HEK293 (cell line): ENCODE measurements around the gene PCSK6.

Source experiments
- CTCF ChIA-PET: fragments of 350-600 bp; formaldehyde crosslinking; extraction: SDS; loops from one replicate; lab custom pipeline; 2021; ENCODE audit warnings: antibody characterized with exemption; lab: Yijun Ruan, JAX
- POLR2A ChIA-PET: fragments of 300-600 bp; formaldehyde crosslinking; extraction: SDS; loops from one replicate; lab custom pipeline; 2020; ENCODE audit warnings: antibody characterized with exemption, inconsistent platforms; lab: Yijun Ruan, JAX
- H3K27ac ChIP-seq: fragments of 200-500 bp; sonication (Bioruptor generic); 2 replicates; pipeline ENCODE4 v1.5.1; 2014; ENCODE audit warnings: low read depth, low read length, control low read depth, inconsistent platforms; ENCODE audit errors: extremely low read depth
- H3K36me3 ChIP-seq, 2 experiments: fragments of 200-500 bp in 1 of 2; sonication (Bioruptor generic) in 1 of 2; 1 replicate in 1 of 2; 2 replicates in 1 of 2; pipeline ENCODE4 v1.5.1; 2014 to 2017; ENCODE audit warnings: inconsistent platforms in 2 of 2, low read length in 2 of 2; ENCODE audit not compliant: control insufficient read depth in 2 of 2, insufficient read depth in 1 of 2
- H3K4me1 ChIP-seq: fragments of 200-500 bp; sonication (Bioruptor generic); 2 replicates; pipeline ENCODE4 v1.5.1; 2014; ENCODE audit warnings: mild to moderate bottlenecking, low read length, inconsistent platforms; ENCODE audit not compliant: control insufficient read depth, insufficient read depth
- H3K4me3 ChIP-seq: 2 replicates; pipeline ENCODE4 v1.5.1; 2011; ENCODE audit warnings: low read depth, mild to moderate bottlenecking, control low read depth, low read length, moderate library complexity
- H3K9me3 ChIP-seq: fragments of 200-500 bp; sonication (Bioruptor generic); 2 replicates; pipeline ENCODE4 v1.5.1; 2014; ENCODE audit warnings: low read depth, low read length, inconsistent platforms; ENCODE audit not compliant: control insufficient read depth, insufficient read depth
- BCL11B ChIP-seq: fragments of 450-650 bp; formaldehyde crosslinking; IDR thresholded peaks from 2 replicates; pipeline ENCODE4 v1.5.1; 2016; ENCODE audit warnings: low read depth, missing biosample characterization, missing genetic modification characterization
- GFI1B ChIP-seq: fragments of 450-650 bp; formaldehyde crosslinking; IDR thresholded peaks from 2 replicates; pipeline ENCODE4 v1.5.1; 2016; ENCODE audit warnings: missing biosample characterization, missing genetic modification characterization
- PRDM1 ChIP-seq: fragments of 450-650 bp; formaldehyde crosslinking; IDR thresholded peaks from 2 replicates; pipeline ENCODE4; 2016; ENCODE audit warnings: missing biosample characterization, missing genetic modification characterization
- WT1 ChIP-seq: fragments of 450-650 bp; formaldehyde crosslinking; IDR thresholded peaks from 2 replicates; pipeline ENCODE4 v1.5.1; 2016; ENCODE audit warnings: missing biosample characterization, missing genetic modification characterization
- YY2 ChIP-seq: fragments of 450-650 bp; formaldehyde crosslinking; IDR thresholded peaks from 2 replicates; pipeline ENCODE4 v1.5.1; 2016; ENCODE audit warnings: missing biosample characterization, missing genetic modification characterization
- ZEB2 ChIP-seq: fragments of 450-650 bp; formaldehyde crosslinking; IDR thresholded peaks from 2 replicates; pipeline ENCODE4 v1.5.1; 2016; ENCODE audit warnings: missing biosample characterization, missing genetic modification characterization
- ZNF16 ChIP-seq: fragments of 450-650 bp; formaldehyde crosslinking; IDR thresholded peaks from 2 replicates; pipeline ENCODE4 v1.5.1; 2016; ENCODE audit warnings: low read depth, missing biosample characterization, missing genetic modification characterization
- ZNF169 ChIP-seq: fragments of 450-650 bp; formaldehyde crosslinking; IDR thresholded peaks from 2 replicates; pipeline ENCODE4 v1.5.1; 2016; ENCODE audit warnings: missing biosample characterization, missing genetic modification characterization
- ZNF19 ChIP-seq: fragments of 450-650 bp; formaldehyde crosslinking; IDR thresholded peaks from 2 replicates; pipeline ENCODE4; 2016; ENCODE audit warnings: missing biosample characterization, missing genetic modification characterization, low read depth
- ZNF350 ChIP-seq: fragments of 450-650 bp; formaldehyde crosslinking; IDR thresholded peaks from 2 replicates; pipeline ENCODE4 v1.5.0; 2017; ENCODE audit warnings: missing biosample characterization, mild to moderate bottlenecking, missing genetic modification characterization
- ZNF426 ChIP-seq: fragments of 450-650 bp; formaldehyde crosslinking; IDR thresholded peaks from 2 replicates; pipeline ENCODE4 v1.5.1; 2017; ENCODE audit warnings: missing biosample characterization, missing genetic modification characterization, mild to moderate bottlenecking, inconsistent platforms, moderate library complexity
- ZNF501 ChIP-seq: fragments of 450-650 bp; formaldehyde crosslinking; IDR thresholded peaks from 2 replicates; pipeline ENCODE4 v1.5.1; 2016; ENCODE audit warnings: missing biosample characterization, missing genetic modification characterization
- ZNF510 ChIP-seq: fragments of 450-650 bp; formaldehyde crosslinking; IDR thresholded peaks from 2 replicates; pipeline ENCODE4 v1.5.1; 2018; ENCODE audit warnings: mild to moderate bottlenecking, missing genetic modification characterization, missing biosample characterization; ENCODE audit not compliant: insufficient replicate concordance
- ZNF558 ChIP-seq: fragments of 450-650 bp; formaldehyde crosslinking; IDR thresholded peaks from 2 replicates; pipeline ENCODE4 v1.5.1; 2016; ENCODE audit warnings: missing biosample characterization, missing genetic modification characterization
- ZNF561 ChIP-seq: fragments of 450-650 bp; IDR thresholded peaks from 2 replicates; pipeline ENCODE4 v1.5.1; 2018; ENCODE audit warnings: missing biosample characterization, missing genetic modification characterization, borderline replicate concordance
- ZNF585B ChIP-seq: fragments of 450-650 bp; formaldehyde crosslinking; IDR thresholded peaks from 2 replicates; pipeline ENCODE4 v1.5.1; 2016; ENCODE audit warnings: missing biosample characterization, missing genetic modification characterization
- ZNF600 ChIP-seq: fragments of 450-650 bp; formaldehyde crosslinking; IDR thresholded peaks from 2 replicates; pipeline ENCODE4 v1.5.1; 2016; ENCODE audit warnings: missing biosample characterization, missing genetic modification characterization
- ZNF670 ChIP-seq: fragments of 450-650 bp; formaldehyde crosslinking; IDR thresholded peaks from 2 replicates; pipeline ENCODE4 v1.5.1; 2016; ENCODE audit warnings: missing biosample characterization, missing genetic modification characterization, low read depth
- ZNF837 ChIP-seq: fragments of 450-650 bp; formaldehyde crosslinking; IDR thresholded peaks from 2 replicates; pipeline ENCODE4 v1.5.1; 2016; ENCODE audit warnings: missing biosample characterization, missing genetic modification characterization
- TF ChIP-seq, protein P1 (sequence below): fragments of 450-650 bp; formaldehyde crosslinking; IDR thresholded peaks from 2 replicates; pipeline ENCODE4 v1.5.1; 2016; ENCODE audit warnings: missing biosample characterization, missing genetic modification characterization, borderline replicate concordance
- TF ChIP-seq, protein P2 (sequence below): fragments of 450-650 bp; formaldehyde crosslinking; conservative IDR thresholded peaks from 2 replicates; pipeline ENCODE4 v1.5.1; 2016; ENCODE audit warnings: low read depth, missing biosample characterization, missing genetic modification characterization
- TF ChIP-seq, protein P3 (sequence below): fragments of 450-650 bp; formaldehyde crosslinking; IDR thresholded peaks from 2 replicates; pipeline ENCODE4 v1.5.1; 2016; ENCODE audit warnings: missing biosample characterization, missing genetic modification characterization
- TF ChIP-seq, protein P4 (sequence below): fragments of 450-650 bp; formaldehyde crosslinking; IDR thresholded peaks from 2 replicates; pipeline ENCODE4 v1.5.1; 2016; ENCODE audit warnings: missing biosample characterization, missing genetic modification characterization
- TF ChIP-seq, protein P5 (sequence below): fragments of 450-650 bp; formaldehyde crosslinking; IDR thresholded peaks from 2 replicates; pipeline ENCODE4 v1.5.1; 2017; ENCODE audit warnings: missing biosample characterization, missing genetic modification characterization

PCSK6 gene

DNA sequence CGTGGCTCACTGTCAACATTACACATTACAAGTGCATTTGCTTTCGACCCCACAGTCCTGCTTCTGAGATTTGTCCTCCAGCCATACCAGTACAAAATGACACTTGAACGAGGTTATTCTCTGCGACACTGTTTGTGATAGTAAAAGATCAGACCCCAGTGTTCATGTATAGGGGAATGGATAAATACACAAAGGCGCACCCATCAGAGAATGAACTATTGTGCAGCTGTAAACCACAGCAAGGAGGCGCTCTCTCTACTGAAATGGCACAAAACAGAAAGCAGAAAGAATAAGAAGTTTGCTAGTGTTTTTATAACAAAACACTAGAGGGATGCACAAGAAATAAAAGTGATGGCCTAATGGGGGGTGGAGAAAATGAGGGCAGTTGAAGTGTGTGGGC is 232.8 kb downstream of the PCSK6 start (continued):
- TF ChIP-seq, protein P1, sequence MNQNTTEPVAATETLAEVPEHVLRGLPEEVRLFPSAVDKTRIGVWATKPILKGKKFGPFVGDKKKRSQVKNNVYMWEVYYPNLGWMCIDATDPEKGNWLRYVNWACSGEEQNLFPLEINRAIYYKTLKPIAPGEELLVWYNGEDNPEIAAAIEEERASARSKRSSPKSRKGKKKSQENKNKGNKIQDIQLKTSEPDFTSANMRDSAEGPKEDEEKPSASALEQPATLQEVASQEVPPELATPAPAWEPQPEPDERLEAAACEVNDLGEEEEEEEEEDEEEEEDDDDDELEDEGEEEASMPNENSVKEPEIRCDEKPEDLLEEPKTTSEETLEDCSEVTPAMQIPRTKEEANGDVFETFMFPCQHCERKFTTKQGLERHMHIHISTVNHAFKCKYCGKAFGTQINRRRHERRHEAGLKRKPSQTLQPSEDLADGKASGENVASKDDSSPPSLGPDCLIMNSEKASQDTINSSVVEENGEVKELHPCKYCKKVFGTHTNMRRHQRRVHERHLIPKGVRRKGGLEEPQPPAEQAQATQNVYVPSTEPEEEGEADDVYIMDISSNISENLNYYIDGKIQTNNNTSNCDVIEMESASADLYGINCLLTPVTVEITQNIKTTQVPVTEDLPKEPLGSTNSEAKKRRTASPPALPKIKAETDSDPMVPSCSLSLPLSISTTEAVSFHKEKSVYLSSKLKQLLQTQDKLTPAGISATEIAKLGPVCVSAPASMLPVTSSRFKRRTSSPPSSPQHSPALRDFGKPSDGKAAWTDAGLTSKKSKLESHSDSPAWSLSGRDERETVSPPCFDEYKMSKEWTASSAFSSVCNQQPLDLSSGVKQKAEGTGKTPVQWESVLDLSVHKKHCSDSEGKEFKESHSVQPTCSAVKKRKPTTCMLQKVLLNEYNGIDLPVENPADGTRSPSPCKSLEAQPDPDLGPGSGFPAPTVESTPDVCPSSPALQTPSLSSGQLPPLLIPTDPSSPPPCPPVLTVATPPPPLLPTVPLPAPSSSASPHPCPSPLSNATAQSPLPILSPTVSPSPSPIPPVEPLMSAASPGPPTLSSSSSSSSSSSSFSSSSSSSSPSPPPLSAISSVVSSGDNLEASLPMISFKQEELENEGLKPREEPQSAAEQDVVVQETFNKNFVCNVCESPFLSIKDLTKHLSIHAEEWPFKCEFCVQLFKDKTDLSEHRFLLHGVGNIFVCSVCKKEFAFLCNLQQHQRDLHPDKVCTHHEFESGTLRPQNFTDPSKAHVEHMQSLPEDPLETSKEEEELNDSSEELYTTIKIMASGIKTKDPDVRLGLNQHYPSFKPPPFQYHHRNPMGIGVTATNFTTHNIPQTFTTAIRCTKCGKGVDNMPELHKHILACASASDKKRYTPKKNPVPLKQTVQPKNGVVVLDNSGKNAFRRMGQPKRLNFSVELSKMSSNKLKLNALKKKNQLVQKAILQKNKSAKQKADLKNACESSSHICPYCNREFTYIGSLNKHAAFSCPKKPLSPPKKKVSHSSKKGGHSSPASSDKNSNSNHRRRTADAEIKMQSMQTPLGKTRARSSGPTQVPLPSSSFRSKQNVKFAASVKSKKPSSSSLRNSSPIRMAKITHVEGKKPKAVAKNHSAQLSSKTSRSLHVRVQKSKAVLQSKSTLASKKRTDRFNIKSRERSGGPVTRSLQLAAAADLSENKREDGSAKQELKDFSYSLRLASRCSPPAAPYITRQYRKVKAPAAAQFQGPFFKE (tag by site-specific recombination), result no peak
- TF ChIP-seq, protein P2, sequence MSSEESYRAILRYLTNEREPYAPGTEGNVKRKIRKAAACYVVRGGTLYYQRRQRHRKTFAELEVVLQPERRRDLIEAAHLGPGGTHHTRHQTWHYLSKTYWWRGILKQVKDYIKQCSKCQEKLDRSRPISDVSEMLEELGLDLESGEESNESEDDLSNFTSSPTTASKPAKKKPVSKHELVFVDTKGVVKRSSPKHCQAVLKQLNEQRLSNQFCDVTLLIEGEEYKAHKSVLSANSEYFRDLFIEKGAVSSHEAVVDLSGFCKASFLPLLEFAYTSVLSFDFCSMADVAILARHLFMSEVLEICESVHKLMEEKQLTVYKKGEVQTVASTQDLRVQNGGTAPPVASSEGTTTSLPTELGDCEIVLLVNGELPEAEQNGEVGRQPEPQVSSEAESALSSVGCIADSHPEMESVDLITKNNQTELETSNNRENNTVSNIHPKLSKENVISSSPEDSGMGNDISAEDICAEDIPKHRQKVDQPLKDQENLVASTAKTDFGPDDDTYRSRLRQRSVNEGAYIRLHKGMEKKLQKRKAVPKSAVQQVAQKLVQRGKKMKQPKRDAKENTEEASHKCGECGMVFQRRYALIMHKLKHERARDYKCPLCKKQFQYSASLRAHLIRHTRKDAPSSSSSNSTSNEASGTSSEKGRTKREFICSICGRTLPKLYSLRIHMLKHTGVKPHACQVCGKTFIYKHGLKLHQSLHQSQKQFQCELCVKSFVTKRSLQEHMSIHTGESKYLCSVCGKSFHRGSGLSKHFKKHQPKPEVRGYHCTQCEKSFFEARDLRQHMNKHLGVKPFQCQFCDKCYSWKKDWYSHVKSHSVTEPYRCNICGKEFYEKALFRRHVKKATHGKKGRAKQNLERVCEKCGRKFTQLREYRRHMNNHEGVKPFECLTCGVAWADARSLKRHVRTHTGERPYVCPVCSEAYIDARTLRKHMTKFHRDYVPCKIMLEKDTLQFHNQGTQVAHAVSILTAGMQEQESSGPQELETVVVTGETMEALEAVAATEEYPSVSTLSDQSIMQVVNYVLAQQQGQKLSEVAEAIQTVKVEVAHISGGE, result no peak
- TF ChIP-seq ZNF510 (no peak), ZNF561 (tag by site-specific recombination) (no peak), YY2 (no peak)

DNA sequence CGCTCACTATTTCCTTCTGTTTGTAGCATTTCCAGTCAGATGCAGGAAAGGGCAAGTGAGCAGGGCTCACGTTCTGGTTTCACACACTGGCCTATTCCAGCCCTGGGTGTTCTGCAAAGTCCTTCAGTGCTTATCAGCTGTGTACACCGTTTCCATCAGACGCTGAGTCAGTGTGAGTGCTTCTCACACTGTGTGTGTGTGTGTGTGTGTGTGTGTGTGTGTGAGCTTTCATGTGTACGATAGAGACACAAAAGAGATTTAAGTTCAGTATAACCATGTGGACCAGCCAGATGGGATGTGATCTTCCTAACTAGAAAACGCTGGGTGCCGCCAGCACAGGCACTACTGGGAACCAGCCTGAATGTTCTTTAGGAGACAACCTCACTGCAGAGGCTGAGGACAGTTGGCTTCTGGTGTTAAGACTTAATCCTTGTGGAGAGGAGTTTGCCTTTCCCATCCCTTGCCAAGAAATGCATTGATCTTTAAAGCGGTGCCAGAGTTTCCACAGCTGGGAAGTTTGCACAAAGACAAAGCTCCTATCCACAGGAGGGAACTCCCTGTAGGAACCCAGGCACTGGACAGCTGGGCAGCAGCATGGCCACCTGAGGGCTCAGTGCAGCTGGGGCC is 233.8 kb downstream of the PCSK6 start:
- no peak overlapping the region for H3K4me3 ChIP-seq
- 0 out of 2 replicates have a peak, but pooled peaks cover 2% of the 10 kb centered on the region for H3K4me1 ChIP-seq
- H3K27ac ChIP-seq, result no peak overlapping the region
- POLR2A ChIA-PET, result interaction anchor here (1.2 kb wide), 2 partner anchors 237 to 247 kb away, joined by 3 to 4 read pairs; no protein-coding TSS in a partner anchor
- CTCF ChIA-PET, result interaction anchor here (0.6 to 12.5 kb wide), 9 partner anchors 8 to 628 kb away, joined by 3 to 223 read pairs (median 4); no protein-coding TSS in a partner anchor
- H3K9me3 ChIP-seq, result no peaks in the 10 kb centered on the region
- no peaks in the 10 kb centered on the region for H3K36me3 ChIP-seq
- TF ChIP-seq ZNF670 (tag by site-specific recombination), result no peak
- TF ChIP-seq, protein P3, sequence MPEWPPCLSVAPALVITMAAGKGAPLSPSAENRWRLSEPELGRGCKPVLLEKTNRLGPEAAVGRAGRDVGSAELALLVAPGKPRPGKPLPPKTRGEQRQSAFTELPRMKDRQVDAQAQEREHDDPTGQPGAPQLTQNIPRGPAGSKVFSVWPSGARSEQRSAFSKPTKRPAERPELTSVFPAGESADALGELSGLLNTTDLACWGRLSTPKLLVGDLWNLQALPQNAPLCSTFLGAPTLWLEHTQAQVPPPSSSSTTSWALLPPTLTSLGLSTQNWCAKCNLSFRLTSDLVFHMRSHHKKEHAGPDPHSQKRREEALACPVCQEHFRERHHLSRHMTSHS (tag by site-specific recombination), result no peak
- no peak for TF ChIP-seq ZNF585B (tag by site-specific recombination)
- TF ChIP-seq, protein P4, sequence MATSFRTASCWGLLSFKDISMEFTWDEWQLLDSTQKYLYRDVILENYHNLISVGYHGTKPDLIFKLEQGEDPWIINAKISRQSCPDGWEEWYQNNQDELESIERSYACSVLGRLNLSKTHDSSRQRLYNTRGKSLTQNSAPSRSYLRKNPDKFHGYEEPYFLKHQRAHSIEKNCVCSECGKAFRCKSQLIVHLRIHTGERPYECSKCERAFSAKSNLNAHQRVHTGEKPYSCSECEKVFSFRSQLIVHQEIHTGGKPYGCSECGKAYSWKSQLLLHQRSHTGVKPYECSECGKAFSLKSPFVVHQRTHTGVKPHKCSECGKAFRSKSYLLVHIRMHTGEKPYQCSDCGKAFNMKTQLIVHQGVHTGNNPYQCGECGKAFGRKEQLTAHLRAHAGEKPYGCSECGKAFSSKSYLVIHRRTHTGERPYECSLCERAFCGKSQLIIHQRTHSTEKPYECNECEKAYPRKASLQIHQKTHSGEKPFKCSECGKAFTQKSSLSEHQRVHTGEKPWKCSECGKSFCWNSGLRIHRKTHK (tag by site-specific recombination), result no peak
- TF ChIP-seq ZNF501 (tag by site-specific recombination), result no peak
- peak; percentile 93 for TF ChIP-seq ZNF600
- TF ChIP-seq ZNF350, result no peak
- no peak for TF ChIP-seq ZNF19 (tag by site-specific recombination)
- TF ChIP-seq GFI1B (tag by site-specific recombination), result no peak
- TF ChIP-seq BCL11B (tag by site-specific recombination), result no peak
- TF ChIP-seq, protein P5, sequence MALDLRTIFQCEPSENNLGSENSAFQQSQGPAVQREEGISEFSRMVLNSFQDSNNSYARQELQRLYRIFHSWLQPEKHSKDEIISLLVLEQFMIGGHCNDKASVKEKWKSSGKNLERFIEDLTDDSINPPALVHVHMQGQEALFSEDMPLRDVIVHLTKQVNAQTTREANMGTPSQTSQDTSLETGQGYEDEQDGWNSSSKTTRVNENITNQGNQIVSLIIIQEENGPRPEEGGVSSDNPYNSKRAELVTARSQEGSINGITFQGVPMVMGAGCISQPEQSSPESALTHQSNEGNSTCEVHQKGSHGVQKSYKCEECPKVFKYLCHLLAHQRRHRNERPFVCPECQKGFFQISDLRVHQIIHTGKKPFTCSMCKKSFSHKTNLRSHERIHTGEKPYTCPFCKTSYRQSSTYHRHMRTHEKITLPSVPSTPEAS (tag by site-specific recombination), result peak; percentile 85
- no peak for TF ChIP-seq WT1
- no peak for TF ChIP-seq ZEB2 (tag by site-specific recombination)
- no peak for TF ChIP-seq ZNF169 (tag by site-specific recombination)
- TF ChIP-seq YY2, result no peak
- no peak for TF ChIP-seq ZNF16 (tag by site-specific recombination)
- no peak for TF ChIP-seq ZNF558
- TF ChIP-seq ZNF426, result no peak
- 0 out of 2 replicates have a peak, but pooled peaks have one; percentile 24 for TF ChIP-seq PRDM1 (tag by site-specific recombination)
- no peak for TF ChIP-seq ZNF837
